Stimulated activated CD4-positive, alpha-beta T cell treated with anti-CD3 and anti-CD28 coated beads, TNF-alpha, amount 100 ng/mL, for 1 hour (primary cell): ENCODE data around the gene CNST.
"Not testable (repeated sequence)": the region's sequence is repeated elsewhere in the genome, so short reads cannot be mapped to it uniquely, and the experiment has no call there.

Experiments
- DNase-seq, 3 donors: peaks; one replicate each; pipeline ENCODE4 v3.0.0-alpha.2; 2020; ENCODE audit warnings: low read depth in 3 of 3, low spot score in 1 of 3

The CNST gene

DNA sequence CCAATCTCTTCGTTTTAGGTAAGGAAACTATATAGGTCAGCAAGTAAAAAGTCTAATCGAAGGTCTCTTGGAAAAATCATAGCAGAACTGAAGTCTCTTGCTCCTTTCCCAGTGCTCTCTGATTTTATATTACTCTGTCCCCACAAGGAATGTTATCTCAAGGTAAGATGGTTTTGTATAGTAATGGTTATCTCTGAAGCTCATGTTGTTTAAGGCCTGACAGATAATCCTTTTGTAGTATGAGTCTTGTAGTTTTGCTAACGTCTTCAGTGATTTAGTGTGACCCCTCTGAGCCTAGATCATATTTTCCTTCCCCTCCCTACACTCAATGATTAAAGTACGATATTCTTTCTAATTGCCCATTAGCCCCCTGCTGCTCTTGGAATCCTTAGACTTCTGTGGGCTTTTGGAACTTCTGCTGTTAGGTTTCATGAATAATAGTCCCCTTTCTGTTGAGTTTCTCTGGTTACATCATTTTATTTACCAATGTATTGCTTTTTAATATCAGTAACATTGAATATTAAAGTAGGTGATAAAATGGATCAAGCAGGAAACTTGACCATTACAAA, 52.1 kb downstream of the CNST start:
- no peak for DNase-seq

DNA sequence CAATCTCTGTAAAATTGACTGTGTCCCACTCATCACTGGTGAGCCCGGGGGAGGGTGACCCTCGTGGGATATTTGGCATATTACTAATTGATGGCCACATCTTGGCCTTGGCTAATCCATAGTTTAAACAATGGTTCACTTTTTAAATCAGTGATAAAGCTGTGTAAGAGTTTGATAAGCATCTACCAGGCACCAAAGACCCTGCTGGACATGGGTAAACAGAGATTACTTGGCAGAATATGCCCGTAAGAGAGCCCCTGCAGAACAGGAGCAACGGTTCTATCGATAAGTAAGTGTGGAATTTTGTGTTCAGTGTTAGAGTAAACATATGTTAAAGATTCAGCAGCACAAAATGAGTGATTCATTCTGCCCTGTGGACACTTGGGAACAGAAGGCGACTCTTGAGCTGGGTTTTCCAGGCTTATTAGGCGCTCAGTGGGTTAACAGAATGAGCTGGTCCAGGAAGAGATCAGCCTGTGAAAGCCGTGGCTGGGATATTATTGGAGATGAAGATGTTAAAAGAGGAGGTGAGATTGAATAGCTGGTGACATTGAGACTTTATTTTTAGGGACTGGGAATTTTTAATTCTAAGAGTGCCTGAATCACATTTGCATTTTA, 55.9 kb downstream of the CNST start:
- no peak for DNase-seq

DNA sequence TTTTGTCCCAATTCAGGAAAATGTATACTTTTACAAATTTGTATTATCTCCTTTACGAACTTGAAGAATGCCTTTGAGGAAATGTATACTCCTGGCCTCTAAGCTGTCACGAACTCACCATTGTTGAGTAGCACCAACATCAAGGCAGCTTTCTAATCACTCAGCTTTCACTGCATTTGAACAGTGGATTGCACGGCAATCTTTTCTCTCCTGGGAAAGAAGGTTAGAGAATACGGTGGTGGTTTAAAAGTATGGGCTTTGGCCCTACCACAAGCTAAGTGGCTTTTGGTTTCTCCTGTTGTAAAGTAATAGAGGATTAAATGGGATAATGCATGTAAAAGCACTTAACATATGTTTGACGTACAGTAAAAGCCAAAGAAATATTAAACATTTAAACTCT, 57.8 kb downstream of the CNST start:
- DNase-seq = no peak

DNA sequence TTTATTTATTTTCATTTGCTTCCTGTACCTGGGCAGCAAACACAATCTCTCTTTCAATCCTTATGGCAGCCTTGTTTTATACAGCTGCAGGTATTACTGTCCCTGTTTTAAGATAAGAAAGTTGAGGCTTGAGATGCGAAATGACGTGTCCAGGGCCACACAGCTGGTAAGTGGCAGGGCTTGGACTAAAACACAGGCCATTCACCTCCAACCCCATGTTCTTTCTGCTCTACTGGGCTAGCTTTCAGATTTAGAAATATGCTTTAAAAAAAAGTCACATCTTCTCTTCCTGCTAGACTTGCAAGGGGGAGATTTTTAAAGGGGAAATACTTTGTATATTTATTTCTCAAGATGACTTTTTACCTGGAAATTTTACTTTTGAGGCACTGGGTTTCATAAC, 62.8 kb downstream of the CNST start:
- no peak for DNase-seq

DNA sequence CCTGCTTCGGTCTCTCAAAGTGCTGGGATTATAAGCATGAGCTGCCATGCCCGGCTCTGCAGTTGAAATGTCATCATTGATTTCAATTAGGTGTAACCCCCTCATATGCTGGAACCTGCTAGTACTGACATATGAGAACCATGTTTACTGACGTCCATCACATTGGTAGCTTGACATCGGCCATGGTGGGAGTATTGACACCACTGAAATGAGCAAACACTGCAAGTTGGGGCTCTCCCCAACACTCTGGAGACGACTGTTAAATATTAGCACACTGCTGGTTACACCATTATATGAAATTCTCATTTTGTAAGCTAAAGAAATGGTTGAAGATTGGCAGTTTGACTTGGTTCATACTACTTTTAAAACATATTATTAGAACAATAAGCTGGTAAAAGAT, 63.7 kb downstream of the CNST start:
- DNase-seq = no peak

DNA sequence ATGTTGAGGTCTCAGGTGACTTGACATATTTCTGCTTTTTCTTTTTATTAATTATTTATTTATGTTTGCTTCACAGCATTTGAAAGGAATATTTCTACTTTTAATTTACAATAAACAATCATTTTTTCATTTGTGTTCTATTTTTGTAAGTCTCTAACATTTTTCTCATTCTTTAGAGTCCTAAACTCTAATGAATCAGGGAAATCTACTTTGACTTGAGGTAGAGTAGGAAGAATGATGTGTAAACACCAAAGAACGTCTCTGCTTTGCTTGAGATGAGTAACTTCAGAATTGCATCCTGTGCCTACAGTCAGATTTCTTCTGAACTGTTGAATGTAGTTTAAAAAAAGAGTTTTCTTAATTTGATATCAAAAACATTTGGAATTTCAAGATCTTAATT, 65.2 kb downstream of the CNST start:
- DNase-seq = no peak

DNA sequence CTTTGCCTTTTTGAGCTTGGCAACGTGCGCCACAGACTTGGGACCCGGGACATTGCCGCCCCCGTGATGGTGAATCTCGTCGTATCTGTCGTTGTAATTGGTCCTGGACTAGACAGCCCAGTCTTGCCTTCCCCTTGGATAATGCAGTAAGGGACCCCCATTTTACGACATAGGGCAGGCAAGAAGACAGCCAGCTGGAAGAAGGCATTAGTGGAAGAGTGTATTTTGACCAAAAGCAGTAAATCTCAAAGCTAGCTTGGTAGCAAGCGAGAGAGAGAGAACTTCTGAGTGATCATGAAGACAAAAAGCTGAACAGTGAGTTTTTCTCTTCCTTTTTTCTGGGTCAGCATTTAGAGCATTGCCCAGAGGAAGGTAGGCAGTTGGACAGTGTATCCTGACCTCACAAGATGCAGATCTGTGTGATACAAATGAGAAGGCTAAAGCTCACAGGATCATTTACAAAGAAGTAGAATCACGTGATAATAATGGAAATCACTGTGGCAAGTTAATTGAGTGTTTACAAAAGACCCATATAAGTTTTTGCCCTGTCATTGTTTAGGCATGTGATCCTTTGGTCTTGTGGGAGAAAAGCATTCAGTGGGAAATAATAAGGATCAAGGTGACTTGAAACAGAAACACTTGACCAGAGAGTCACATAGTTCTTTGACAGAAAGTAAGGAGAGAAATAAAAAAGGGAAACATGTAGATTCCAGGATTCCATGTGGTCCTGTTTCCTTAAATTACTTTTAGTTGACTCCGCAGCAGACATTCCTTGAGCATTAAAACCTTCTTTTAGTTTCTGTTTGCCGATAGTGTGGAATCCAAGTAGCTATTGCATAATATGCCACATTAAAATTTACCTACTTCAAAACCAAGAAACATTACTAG, 66.3 kb downstream of the CNST start:
- no peak for DNase-seq

DNA sequence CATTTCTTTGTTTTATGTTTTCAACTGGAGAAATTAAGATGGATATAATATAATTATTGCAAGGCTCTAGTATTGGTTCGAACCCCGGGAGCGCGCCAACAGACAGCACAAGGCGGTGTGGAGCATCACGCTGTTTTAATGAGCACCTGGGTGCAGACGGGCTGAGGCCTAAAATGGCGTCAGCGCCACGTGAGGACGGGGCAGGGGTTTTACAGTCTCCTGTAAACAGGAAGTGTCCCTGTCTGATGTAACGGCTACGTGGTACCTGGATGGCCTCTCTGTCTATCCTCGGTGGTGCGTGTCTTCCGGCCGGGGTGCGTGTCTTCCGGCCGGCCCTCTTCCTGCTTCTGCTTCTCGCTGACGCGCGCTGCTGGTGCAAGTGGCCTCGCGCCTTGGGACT, 68.4 kb downstream of the CNST start:
- DNase-seq = not testable (repeated sequence)

DNA sequence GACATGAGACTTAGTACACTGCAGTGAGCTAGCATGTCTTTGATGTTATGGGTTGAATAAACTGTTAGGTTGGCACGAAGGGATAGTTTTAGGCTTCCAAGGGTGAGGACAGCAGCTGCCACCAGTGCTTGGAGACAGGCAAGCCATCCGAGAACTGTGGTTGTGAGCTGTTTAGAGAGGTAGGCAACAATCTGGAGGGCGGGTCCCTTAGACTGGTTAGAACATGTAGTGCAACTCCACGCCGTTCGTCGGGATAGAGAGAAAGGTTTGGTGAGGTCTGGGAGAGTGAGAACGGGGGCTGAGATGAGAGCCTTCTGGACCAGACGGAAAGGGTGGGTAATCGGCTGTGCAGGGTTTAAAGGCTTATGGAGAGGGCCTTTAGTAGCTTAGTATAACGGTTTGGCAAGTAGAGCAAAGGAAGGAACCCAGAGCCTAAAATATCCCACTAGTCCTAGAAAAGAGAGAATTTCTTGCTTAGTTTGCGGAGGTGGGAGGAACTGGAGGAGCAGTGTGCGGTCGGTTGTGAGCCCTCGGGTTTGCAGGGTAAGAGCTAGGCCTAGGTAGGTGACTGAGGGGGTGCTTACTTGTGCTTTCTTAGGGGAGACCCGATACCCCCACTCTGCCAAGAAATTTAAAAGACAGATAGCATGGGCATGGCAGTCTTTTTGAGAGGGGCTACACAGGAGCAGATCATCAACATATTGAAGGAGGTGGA, 72.8 kb downstream of the CNST start:
- DNase-seq = no peak

DNA sequence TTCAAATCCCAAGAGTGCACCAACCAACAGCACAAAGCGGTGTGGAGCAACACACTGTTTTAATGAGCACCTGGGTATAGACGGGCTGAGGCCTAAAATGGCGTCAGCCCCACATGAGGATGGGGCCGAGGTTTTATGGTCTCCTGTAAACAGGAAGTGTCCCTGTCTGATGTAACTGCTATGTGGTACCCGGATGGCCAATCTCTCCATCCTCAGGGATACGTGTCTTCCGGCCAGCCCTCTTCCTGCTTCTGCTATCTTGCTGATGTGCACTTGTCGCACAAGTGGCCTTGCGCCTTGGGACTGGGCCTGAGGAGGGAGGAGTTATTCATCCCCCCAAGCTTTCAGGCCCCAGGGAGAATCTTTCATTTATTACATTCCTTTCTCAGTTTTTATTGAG, 73.5 kb downstream of the CNST start:
- DNase-seq = no peak

DNA sequence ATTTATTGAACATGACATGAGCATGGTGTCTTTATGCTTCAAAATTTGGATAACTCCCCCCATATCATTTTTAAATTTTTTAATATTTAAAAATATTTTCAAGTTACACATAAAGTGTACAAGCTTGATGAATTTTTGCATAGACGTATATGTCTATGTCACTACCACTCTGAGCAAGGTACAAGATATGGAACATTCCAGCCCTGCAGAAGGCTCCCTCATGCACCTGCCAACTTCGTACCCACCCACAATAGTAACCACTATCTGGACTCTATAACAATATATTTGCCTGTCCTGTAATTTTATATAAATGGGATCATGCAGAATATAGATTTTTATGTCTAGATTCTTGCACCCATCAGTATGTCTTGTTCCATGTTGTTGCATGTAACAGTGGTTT, 74.5 kb downstream of the CNST start:
- no peak for DNase-seq

DNA sequence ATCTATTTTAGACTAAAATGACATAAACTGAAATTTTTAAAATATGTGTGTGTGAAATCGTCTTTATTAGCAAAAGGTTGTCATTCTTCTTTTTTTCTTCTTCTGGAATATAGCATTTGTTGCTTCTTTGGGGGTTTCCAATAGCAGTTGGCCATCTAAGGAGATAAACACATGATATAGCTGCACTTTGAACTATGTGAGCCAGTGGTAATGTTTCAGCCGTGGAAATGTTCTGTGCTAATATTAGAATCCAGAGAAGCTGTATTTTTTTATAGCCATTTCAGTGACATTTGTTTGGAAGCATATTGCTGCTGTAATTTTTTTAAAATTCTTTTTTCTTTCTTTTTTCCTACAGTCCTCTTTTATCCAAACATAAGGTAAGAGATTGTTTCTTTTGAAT, 75.1 kb downstream of the CNST start:
- no peak for DNase-seq

DNA sequence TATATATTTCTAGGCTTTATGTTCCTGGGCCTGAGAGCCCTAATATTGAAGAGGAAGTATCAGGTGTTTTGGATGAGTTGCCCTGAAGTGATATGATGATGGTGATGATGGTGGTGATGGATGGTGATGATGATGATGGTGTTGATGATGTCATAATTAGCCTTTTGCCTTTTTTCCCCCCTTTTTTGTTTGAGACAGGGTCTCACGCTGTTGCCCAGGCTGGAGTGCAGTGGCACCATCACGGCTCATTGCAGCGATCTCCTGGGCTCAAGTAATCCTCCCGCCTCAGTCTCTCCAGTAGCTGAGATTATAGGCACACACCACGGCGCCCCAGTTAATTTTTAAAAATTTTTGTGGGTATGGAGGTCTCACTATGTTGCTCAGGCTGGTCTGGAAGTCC, 76.5 kb downstream of the CNST start:
- DNase-seq = no peak

DNA sequence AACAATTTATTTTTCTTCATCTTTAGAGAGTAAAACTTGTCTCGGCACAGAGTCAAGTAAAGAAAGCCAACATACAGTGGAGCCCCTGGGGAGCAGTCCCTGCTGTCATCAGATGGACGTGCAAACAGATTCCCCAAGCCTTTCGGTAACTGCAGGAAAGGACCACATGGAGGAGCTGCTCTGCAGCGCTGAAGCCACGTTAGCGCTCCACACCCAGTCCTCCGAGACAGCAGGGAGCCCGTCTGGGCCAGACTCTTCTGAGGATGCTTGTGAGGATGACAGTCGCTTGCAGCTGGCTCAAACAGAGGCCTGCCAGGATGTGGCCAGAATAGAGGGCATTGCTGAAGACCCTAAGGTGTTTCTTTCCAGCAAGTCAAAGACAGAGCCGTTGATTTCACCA, 80.9 kb downstream of the CNST start:
- no peak for DNase-seq

DNA sequence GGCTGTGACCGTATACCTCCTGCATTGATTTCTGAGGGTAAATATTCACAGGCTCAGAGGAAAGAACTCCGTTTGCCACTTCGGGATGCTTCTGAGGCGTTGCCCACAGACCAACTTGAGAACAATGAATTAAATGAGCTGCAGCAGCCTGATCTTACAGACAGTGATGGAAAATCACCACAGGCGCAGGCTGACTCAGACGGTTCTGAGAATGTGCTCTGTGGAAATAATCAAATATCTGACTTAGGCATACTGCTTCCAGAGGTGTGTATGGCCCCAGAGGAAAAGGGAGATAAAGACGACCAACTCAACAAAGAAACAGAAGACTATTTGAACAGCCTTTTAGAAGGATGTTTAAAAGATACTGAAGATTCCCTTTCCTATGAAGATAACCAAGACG, 81.3 kb downstream of the CNST start:
- no peak for DNase-seq

DNA sequence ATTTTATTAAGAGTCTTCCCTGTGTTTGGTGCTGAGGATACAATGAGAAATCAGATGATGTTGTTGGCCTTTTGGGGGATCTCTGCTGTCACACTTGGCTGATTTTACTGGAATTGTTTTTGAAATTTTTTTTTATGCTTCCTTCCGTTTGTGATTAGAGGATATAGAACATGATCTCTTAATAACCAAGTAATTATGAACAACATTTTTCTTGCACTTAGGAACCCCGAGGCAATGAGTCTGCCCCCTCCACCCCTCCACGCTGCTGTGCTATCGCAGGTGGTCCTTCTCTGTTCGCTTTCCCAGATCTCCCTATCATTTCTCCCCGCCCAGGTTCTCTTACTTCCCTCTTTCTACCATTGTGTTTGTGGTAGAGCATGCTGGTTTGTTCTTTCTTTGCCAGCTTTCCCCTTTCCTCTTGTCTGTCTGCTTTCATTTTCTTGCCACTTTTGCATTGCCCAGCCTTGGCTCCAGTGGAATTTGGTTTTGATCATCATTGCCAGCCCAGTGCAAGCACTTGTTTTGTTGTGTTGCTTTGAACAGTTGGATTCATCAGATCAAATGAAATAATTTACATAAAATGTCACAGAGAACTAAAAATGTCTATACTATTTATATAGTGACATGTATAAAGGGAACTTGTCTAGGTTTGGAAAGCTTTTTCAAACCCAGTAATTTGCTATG, 84.9 kb downstream of the CNST start:
- DNase-seq = no peak

DNA sequence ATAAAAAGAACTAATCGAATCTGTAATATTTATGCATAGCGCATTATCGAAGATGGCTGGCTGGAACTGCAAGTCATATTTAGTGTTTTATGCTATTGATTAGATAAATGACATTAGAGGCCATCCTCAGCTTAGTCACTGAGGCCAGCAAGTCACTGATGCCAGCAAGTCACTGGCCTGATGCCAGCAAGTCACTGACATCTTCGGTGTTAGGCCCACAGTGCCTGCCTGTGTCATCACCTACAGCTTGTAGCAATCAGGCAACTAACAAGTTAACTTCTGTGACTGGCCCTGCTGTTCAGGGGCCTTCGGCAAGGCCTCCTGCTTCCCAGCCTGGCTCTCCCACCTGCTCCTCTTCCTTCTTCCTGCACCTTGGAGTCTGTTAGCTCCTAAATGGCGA, 92.3 kb downstream of the CNST start:
- no peak for DNase-seq

DNA sequence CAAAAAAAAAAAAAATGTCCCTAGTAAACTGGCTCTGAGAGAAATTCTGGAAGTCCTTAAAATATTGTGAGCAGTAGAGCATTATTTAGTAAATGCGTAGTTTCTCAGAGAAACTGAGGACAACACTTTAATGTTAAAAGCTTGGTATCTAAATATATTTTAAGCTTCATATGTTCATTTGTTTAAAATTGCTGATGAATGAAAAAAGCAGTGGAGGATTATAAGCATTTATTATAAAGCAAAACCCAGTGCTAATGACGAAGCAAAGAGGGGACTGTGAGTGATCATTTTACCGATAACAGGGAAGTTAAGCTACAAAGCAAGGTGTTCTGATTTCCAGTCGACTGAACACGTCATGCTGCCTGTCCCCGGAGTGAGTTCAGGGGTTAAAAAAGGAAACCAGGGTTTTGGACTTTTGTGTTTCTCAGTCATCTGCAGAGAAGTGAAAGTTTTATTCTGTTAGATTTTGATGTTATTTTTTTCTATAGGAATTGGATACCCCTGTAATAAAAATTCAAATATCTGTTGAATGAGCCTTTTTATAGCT, 93.4 kb downstream of the CNST start:
- DNase-seq = no peak

DNA sequence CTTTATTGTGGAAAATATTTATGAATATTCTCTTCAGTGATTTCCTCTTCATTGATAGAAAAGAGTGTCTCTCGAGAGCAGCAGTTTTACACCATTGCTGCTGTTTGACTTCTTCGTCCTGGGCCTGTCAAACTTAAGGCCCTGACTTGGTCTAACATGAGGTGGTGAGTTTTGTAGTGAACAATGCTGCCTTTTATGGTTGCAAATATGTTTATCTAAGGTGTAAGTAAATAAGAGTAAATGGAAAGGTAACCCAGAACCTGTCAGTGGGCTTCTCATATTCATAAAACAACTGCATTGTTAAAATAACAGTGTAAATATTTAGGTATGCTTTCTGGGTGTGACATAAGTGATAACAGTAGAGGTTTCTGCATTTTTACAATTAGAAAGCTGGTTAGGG, 95.2 kb downstream of the CNST start:
- no peak for DNase-seq

DNA sequence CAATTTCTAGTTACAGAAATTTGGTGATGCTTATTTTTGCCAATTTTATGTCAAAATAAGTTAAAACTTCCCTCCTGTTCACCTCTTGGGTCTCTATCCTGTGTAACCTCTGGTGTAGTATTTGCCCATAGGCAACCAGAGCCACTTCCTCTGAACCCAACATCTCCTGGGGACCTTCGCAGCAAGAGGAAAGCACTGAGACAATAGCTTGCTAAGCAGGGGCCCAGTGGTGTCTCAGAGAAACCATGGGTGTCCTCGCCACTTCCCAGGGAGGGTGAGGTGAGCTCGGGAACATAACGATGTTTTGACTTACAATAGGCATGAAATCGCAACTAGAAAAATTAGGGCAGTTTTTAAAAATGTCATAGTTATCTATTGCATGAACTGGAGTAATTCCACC, 101.5 kb downstream of the CNST start:
- no peak for DNase-seq

DNA sequence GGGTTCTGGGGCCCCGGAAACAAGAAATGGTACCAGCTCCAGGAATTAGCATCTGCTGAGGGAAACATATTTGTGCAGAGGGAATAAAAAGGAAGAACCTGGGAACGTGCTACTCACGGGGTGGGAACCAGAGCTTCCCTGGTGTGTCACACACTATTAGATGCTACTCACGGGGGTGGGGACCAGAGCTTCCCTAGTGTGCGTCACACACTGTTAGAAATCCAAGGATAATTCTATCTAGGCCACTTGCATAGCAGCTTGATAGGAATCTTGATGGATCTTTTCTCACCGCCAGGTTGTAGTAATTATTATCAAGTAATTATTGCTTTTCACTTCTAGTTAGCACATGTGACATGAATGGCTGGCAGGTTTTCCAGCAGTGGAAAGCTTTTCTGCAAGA, 103.4 kb downstream of the CNST start:
- DNase-seq = no peak
